Prostate gland (tissue), 2 donors: Measurements from ENCODE around the gene XPR1.

ENCODE experiments used
- CTCF ChIP-seq, 4 experiments: fragments of 200-600 bp in 2 of 4; fragments of 450-650 bp in 2 of 4; sonication (generic) in 2 of 4; IDR thresholded peaks; 1 replicate in 3 of 4; 2 replicates in 1 of 4; pipeline ENCODE4 v1.5.1; 2016 to 2019; ENCODE audit warnings: antibody characterized with exemption in 4 of 4, mild to moderate bottlenecking in 2 of 4, moderate library complexity in 2 of 4
- POLR2A ChIP-seq: fragments of 450-650 bp; IDR thresholded peaks from one replicate; pipeline ENCODE4 v1.6.1; 2016; ENCODE audit warnings: antibody characterized with exemption, mild to moderate bottlenecking
- POLR2AphosphoS5 ChIP-seq: sonication (generic); formaldehyde crosslinking; IDR thresholded peaks from one replicate; pipeline ENCODE4 v1.6.1; 2017; ENCODE audit warnings: antibody characterized with exemption

- TF ChIP-seq POLR2AphosphoS5 (no peak), CTCF (IDR thresholded peaks at IDR 0.05) (no peak), POLR2A (no peak)
Observed at GRCh38 chr1:180821970-180822369, 190.1 kb downstream of the XPR1 start.
